GM13977 (cell line): ENCODE data around the gene ABHD16B.
"Not testable (repeated sequence)": the region's sequence is repeated elsewhere in the genome, so short reads cannot be mapped to it uniquely, and the experiment has no call there.

Experiments used
- DNase-seq: peaks from one replicate; pipeline ENCODE4 v3.0.0; 2012; ENCODE audit warnings: low spot score
- in situ Hi-C: fragments of 300-500 bp; cut with MboI; formaldehyde crosslinking; loops from one replicate; pipeline ENCODE4 v1.12.0; 2022; ENCODE audit warnings: low sequenced_read_pairs, low pct_unique_long_range_greater_than_20kb, mixed read lengths, inconsistent platforms; ENCODE audit not compliant: unreplicated experiment
- TF ChIP-seq, protein P1 (sequence below): IDR thresholded peaks from 2 replicates; pipeline ENCODE4 v1.5.1; 2012; ENCODE audit warnings: mild to moderate bottlenecking, control low read depth; ENCODE audit not compliant: insufficient read depth; ENCODE audit errors: extremely low read depth, missing control alignments

ABHD16B gene

GRCh38 chr20:63847237-63848002, 13.9 kb upstream of the ABHD16B start:
- in situ Hi-C loops: no loop called here
- DNase-seq: no peak

GRCh38 chr20:63848003-63848911, 13.0 kb upstream of the ABHD16B start:
- DNase-seq: no peak
- TF ChIP-seq, protein P1, sequence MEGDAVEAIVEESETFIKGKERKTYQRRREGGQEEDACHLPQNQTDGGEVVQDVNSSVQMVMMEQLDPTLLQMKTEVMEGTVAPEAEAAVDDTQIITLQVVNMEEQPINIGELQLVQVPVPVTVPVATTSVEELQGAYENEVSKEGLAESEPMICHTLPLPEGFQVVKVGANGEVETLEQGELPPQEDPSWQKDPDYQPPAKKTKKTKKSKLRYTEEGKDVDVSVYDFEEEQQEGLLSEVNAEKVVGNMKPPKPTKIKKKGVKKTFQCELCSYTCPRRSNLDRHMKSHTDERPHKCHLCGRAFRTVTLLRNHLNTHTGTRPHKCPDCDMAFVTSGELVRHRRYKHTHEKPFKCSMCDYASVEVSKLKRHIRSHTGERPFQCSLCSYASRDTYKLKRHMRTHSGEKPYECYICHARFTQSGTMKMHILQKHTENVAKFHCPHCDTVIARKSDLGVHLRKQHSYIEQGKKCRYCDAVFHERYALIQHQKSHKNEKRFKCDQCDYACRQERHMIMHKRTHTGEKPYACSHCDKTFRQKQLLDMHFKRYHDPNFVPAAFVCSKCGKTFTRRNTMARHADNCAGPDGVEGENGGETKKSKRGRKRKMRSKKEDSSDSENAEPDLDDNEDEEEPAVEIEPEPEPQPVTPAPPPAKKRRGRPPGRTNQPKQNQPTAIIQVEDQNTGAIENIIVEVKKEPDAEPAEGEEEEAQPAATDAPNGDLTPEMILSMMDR: no peak
- in situ Hi-C loops: no loop called here

More at GRCh38 chr20:63847237-63848002, 13.9 kb upstream of the ABHD16B start:
- TF ChIP-seq, protein P1: no peak

DNA sequence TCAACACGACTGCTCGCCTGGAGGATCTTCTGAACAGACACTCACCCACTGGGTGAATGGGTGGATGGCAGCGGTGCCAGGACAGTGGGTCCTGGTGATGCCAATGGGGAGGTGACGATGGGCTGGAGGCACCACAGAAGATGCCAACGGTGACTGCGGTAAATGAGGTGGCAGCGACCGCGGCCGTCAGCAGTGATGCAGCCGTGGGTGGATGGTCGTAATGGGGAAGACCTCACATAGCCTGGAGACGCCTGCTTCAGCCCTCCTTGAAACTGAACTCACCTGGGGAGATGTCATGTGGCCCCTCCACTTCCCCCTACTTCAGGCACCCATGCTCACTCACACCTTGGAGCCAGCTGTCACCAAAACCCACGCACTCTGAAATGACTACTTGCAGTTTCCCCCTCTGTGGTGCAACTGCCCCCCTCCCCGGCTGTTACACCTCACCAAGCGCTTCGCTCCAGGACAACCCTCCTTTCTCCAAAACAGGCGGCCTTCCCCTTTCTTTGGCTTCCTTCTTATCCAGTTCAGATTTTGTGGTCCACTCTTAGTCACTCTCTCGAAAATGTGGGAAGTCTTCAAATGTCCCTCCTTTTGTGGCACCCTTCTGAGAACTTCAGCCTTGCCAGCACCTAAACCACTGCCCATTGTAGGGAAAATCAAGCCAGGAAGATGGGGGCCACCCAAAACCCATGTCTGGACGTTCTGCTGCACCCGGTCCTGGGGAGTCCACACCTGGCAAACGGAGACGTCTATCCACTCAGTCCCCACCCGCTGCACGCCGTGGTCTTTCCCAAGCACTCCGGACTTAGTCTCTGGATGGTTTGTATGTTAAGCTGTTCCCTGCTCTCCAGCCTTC, 10.4 kb upstream of the ABHD16B start:
- in situ Hi-C loops: no loop called here
- TF ChIP-seq, protein P1: no peak
- peak; percentile 96 for DNase-seq

- in situ Hi-C loops, DNase-seq: not testable (repeated sequence)
Observed at GRCh38 chr20:63851548-63851943, 9.8 kb upstream of the ABHD16B start.

- in situ Hi-C loops: not testable (repeated sequence)
Observed at GRCh38 chr20:63853733-63854068, 7.6 kb upstream of the ABHD16B start.

DNA sequence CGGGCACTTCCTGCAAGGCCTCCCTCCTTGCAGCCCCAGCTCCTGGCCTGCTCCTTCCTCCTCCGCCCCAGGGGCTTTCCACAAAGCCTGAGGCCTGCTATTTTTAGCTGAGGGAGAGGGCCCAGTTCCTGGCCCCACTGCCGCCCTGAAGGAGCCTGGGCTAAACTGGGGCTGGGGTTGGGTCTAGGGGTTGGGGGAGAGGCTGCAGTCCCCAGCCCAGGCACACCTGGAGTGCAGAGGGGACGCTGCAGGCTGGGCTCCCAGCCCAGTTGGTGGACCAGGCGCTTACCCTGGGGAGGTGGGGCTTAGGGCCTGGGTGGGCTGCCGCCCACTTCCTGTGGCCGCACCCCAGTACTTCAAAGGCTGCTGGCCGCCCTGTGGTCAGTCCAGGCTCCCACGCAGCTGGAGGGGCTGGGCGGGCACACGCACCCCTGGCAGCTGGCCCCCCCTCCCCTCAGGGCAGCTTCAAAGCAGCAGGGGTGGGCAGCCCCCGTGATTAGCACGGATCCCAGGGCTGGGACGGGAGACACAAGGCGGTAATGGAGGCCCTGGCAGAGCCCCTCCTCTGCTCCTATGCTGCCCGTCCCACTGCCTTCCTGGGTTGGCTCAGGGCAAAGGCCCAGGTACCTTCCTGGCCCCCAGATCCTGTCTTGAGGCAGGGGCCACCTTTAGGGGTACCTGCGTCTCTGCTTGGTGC, 7.1 kb upstream of the ABHD16B start:
- peak; percentile 74 for DNase-seq
- TF ChIP-seq, protein P1: no peak
- in situ Hi-C loops: no loop called here

More at GRCh38 chr20:63853733-63854068, 7.6 kb upstream of the ABHD16B start:
- not testable (repeated sequence) for DNase-seq
